GM19351 (cell line): ENCODE results near the gene S100Z.
"Not testable (repeated sequence)": the region's sequence is repeated elsewhere in the genome, so short reads cannot be mapped to it uniquely, and the experiment has no call there.

Experiments used
- ATAC-seq: cut with Tn5 transposase; IDR thresholded peaks from one replicate; pipeline ENCODE4 v1.9.1; 2021; ENCODE audit warnings: mild to moderate bottlenecking, moderate library complexity; ENCODE audit not compliant: unreplicated experiment

Gene S100Z

DNA sequence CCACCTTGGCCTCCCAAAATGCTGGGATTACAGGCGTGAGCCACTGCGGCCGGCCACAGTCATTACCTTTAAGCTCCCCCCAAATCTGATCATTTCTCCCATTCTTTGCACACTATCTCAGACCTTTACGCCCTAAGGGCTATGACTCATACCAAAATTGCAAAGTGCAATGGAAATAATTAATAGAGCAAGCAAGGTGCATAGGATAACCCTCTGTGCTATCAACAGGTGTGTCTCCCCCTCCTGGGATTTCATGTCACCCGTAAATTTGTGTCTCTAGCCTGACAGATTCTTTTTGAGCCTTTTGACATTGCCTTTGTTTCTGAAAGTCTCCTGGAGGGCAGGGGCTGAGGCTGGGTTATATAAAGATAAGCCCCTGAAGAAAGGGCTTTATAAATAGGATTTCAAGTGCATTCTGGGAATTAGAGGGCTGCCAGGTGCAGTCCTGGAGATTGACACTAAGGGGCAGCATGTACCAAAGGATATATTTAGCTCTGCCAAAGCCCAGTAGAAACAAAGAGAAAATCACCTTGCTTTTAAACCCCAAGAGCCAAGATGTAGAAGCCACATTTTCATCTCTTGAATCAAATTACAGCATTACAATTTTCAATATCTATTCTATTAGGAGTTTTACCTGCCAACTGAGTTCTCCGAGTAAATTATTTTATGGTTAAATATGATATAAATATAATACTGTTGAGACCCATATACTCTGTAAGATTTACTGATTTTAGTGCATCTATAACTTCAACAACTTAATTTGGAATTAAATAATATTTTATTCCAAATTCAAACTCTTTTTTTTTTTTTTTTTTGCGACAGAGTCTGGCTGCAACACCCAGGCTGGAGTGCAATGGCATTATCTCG, 18.2 kb downstream of the S100Z start:
- peak; percentile 56 for ATAC-seq

DNA sequence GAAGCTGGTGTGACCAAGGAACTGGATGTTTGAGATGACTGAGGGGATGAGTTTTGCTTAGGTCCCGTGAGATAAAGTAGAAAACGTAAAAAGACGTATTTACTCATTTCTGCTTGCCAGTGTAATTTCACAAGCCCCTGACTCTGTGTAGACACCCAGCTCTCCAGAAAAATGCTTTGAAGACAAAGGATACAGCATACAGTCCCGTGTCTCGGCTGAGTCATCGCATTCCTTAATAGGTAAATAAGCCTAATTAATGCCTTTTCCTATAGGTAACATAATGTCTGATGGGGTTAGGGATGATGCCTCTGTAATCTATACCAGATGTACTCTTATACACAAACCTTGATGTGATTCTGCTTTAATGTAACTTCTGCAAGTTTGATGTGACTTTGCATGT, 20.2 kb downstream of the S100Z start:
- ATAC-seq, result no peak

- no peak for ATAC-seq
Measured at GRCh38 chr5:76874088-76874581, 24.3 kb downstream of the S100Z start.

- ATAC-seq, result no peak
Measured at GRCh38 chr5:76888733-76889300, 39.0 kb downstream of the S100Z start.

- ATAC-seq, result no peak
Measured at GRCh38 chr5:76893294-76893693, 43.5 kb downstream of the S100Z start.

GRCh38 chr5:76896196-76896595, 46.4 kb downstream of the S100Z start:
- no peak for ATAC-seq

DNA sequence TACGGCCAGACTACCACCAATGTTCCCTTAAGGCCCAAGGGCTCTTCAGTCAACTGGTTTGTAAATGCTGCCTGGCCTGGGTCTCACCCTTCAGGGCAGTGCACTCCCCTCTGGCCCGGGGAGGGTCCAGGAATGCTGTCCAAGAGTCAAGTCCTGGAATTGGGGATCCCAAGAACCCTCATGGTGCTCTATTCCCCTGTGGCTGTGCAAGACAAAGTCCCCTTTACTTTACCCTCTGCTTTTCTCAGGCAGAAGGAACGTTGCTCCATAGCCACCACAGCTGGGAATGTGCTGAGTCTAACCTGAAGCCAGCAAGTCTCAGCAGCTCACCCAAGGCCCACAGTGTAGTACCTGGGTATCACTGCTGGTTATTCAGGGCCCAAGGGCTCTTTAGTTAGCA, 51.7 kb downstream of the S100Z start:
- ATAC-seq, result no peak

DNA sequence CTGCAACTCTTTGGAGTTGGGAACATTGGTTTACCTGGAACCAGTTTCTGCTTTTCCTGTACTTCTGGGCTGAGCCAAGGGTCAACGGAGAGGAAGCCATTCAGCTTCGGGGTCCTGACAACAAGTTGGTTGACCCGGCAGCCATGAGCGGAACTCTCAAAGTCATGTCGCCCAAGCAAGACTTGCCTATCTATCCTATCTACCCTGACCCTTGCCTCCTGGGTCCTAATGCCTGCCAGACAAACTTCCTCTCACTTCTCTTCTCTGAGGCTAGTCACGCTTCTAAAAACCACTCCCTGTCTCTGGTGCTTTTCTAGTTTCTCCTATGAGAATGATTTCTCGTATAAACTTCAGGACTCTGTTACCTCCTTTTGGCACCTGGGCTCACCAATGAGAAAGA, 58.4 kb downstream of the S100Z start:
- no peak for ATAC-seq

DNA sequence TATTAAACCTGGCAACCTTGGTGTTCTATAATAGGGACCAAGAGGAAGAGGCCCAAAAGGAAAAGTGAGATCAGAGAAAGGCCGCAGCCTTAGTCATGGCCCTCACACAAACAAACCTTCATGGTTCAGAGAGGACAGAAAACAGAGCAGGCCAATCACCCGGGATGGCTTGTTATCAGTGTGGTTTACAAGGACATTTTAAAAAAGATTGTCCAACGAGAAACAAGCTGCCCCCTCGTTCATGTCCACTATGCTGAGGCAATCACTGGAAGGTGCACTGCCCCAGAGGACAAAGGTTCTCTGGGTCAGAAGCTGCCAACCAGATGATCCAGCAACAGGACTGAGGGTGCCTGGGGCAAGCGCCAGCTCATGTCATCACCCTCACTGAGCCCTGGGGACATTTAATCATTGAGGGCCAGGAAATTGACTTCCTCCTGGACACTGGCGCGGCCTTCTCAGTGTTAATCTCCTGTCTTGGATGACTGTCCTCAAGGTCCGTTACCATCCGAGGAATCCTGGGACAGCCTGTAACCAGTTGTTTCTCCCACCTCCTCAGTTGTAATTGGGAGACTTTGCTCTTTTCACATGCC, 60.6 kb downstream of the S100Z start:
- ATAC-seq, result not testable (repeated sequence)

GRCh38 chr5:76914671-76915070, 64.9 kb downstream of the S100Z start:
- ATAC-seq, result not testable (repeated sequence)

DNA sequence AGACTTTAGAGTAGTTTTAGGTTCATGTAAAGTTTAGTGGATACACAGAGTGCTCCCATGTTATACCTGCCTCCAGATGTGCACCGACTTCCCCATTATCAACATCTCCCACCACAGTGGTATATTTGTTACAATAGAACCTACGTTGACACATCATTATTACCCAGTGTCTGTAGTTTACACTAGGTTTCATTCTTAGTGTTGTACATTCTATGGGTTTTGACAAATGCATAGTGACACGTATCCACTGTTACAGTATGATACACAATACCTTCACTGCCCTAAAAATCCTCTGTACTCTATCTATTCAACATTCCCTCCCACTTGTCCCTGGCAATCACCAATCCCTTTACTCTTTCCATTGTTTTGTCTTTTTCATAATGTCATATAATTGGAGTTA, 68.7 kb downstream of the S100Z start:
- ATAC-seq, result no peak

DNA sequence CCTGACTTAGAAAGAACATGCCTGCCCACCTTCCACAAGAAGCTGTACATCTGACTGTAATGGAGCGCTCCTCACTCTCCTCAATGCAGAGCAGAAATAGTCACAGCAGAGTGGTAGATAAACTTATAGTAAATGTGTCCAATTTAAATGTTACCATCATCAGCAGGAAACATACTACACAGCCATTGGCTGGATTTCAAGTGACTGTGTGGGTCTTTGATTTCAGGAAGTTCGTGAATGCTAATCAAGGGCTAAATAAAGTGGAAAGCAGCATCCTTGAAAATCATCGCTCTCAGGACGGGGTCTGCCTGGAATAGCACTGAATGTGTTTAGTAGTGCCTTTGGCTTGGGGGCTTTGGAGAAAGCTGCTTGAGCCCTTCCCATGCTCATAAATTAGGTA, 70.7 kb downstream of the S100Z start:
- no peak for ATAC-seq

DNA sequence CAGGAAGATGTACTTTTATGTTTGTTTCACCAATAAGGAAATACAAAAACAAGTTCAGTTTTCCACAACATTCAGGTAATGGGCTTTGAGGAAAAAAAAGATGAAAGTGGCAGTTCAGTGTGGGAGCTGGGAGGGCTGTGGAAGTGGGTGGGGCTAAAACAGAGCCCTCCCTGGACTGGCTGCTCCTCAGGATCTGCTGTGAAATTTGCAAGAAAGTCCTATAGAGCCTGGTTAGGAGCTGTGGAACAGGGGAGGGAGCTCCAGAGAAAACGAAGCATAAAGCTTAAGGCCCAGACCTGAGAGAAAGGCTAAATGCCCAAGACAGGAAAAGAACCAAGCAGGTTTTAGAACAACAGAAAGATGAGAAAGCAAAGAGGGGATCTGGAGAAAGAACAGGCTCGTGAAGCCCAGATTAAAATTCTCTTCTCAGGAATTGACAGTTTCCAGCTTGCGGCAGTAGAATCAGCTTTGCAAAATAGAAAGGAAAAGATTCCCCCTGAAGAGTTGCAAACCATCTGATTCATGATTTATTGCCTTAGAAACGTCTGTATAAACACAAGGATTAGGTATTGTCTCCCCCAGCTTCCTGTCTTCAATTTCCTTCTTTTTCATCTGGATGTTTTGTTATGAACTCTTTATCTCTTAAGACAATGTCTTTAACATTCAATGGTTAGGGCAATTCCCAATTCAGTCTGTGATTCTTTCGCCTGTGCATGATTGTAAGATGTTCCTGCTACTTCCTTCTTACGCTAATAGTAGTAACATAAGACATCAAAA, 76.7 kb downstream of the S100Z start:
- ATAC-seq, result no peak

DNA sequence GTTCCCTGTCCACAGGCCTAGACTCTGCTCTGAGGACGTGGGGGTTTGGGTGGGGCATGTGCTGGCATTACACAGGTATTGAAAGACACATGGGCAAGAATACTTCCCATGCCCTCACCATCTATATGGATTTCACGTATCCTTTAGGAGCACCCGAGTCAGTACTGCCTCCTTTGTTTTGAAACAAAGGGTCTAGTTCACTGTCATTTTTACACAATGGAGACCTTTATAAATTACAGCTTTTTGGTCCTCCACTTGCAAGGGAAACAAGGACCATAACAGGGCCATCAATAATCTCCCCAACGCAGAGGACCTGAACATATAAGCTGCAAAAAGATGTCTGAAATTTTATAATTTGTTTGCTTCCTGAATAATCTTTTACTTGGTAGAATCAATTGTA, 78.1 kb downstream of the S100Z start:
- ATAC-seq, result no peak

DNA sequence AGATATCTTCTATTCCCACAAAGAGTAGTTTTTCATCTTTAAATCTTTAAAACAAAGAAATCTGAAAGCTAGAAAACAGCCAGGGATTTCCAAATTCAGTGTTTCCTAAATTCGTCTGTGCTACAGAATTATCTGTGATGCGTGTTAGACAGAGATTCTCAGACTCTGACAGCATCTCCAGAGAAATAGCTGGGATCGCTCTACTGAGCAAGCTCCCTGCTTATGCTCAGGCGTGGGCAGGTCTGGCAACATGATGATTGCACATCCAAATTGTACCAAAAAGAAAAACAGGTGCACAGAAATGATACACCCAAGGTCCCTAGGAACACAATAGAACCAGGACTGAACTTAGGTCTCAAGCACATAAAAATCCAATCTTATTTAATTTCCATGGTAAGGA, 80.3 kb downstream of the S100Z start:
- no peak for ATAC-seq

DNA sequence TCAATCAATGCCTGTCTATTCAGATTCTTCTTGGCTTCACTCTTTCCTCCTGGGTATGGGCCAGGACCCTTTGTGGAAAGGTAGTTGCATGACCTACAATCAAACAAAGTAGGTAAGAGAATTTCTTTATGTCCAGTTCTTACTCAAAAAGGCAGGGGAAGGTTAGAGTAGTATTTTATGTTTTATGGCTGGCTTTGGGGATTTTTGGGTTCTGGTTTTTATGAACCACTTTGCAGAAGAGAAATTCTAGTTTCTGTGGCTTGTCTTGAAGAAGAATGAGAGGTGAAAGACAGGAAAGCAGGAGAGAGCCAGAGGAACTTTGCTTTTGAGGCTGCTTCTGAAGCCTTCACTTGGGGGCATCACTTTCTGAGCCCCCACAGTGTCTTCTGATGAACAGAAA, 88.4 kb downstream of the S100Z start:
- ATAC-seq, result no peak

GRCh38 chr5:76941000-76941399, 91.2 kb downstream of the S100Z start:
- ATAC-seq, result no peak

DNA sequence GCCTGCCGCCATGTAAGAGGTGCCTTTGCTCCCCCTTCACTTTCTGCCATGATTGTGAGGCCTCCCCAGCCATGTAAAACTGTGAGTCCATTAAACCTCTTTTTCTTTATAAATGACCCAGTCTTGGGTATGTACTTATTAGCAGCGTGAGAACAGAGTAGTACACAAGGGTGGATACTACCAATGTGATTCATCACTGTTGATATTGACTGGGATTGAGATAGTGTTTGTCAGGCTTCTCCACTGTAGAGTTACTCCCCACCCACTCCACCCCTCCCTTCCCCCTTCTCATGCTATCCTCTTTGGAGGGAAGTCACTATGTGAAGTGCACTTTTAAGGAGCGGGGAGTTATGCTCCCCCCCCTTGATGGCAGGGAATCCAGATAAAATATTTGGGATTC, 91.6 kb downstream of the S100Z start:
- ATAC-seq, result no peak

GRCh38 chr5:76942581-76942980, 92.8 kb downstream of the S100Z start:
- ATAC-seq, result no peak

GRCh38 chr5:76943006-76943405, 93.2 kb downstream of the S100Z start:
- ATAC-seq, result no peak

GRCh38 chr5:76944638-76945037, 94.8 kb downstream of the S100Z start:
- no peak for ATAC-seq
